ENCODE data around the gene PREX1.
"Not testable (repeated sequence)": the region's sequence is repeated elsewhere in the genome, so short reads cannot be mapped to it uniquely, and the experiment has no call there.

PREX1 gene

GRCh38 chr20:48846516-48847492, 19.0 kb upstream of the PREX1 start:
- DNase-seq: peak; percentile 34

- peak; percentile 58 for DNase-seq
Measured at GRCh38 chr20:48845721-48846306, 18.0 kb upstream of the PREX1 start.

GRCh38 chr20:48844996-48845395, 17.2 kb upstream of the PREX1 start:
- peak; percentile 43 for DNase-seq

DNA sequence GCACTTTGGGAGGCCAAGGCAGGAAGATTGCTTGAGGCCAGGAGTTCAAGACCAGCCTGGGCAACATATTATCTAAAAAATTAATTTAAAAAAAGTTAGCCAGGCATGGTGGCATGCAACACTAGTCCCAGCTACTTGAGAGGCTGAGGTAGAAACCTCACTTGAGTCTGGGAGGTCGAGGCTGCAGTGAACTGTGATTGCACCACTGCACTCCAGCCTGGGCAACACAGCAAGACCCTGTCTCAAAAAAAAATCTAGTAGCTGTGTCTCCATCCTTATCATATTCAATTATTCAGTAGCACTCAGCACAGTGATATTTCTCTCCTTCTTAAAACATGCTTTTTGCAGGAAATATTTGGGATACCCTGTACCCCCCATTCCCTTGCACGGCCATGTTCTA, 16.1 kb upstream of the PREX1 start:
- not testable (repeated sequence) for DNase-seq

- no peak for DNase-seq
Measured at GRCh38 chr20:48843057-48843806, 15.4 kb upstream of the PREX1 start.

GRCh38 chr20:48841875-48842529, 14.2 kb upstream of the PREX1 start:
- DNase-seq: peak; percentile 94

DNA sequence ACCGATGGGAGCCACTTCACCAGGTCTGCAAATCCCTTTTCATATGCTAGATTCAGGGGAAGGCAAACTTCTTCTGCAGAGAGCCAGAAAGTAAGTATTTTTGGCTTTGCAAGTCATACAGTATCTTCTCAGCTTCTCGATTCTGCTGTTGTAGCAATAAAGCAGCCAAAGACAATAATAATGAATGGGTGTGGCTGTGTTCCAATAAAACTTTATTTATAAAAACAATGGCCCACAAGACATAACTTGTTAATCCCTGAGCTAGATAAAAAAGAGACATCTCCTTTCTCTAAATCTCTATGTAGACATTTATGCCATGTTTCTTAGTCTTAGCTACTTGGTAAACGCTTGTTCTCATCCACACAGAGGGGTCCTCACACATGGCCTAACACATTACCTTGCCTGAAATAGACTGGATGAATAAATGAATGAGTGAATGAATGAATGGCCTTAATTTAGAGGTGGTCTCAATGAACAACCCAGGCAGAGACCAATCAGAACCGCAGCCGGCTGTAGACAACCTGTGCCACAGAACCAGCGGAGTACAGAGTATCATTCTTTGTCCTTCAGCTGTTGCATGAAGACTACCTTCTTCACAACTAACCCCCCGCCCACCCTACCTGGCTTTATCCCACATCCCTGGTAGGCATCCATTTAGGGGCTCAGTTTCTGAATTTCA, 13.5 kb upstream of the PREX1 start:
- DNase-seq: peak; percentile 31

- no peak for DNase-seq
Measured at GRCh38 chr20:48839154-48839917, 11.5 kb upstream of the PREX1 start.

DNA sequence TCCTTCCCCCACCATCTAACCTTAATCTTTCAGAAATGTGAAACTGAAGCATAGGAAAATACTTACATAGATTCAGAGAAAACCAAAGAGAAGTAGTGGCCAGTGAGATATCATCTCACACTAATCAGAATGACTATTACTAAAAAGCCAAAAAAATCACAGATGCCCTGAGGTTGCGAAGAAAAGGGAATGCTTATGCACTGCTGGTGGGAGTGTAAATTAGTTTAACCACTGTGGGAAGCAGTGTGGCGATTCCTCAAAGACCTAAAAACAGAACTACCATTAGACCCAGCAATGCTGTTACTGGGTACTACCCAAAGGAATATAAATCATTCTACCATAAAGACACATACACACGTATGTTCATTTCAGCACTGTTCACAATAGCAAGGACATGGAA, 9.2 kb upstream of the PREX1 start:
- DNase-seq: no peak

DNA sequence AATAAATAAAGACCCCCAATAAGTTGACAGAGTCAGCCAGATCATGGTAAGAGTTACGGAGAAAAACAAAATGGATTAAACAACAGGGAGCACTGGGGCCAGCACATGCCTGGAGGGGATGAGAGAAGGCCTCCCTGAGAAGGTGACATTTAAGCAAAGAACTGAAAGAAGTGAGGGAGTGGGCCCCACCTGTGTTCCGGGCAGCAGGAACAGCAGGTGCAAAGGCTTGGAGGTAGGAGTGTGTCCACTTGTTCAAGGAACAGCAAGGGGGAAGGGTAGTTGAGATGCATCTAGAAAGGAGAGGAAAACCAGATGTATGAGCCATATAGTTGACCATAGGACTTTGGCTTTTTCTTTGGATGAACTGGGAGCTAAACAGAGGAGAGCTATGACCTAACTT, 7.6 kb upstream of the PREX1 start:
- no peak for DNase-seq

- no peak for DNase-seq
Measured at GRCh38 chr20:48834278-48834677, 6.5 kb upstream of the PREX1 start.

GRCh38 chr20:48832405-48832730, 4.6 kb upstream of the PREX1 start:
- DNase-seq: no peak

- peak; percentile 64 for DNase-seq
Measured at GRCh38 chr20:48831718-48832404, 4.1 kb upstream of the PREX1 start.

DNA sequence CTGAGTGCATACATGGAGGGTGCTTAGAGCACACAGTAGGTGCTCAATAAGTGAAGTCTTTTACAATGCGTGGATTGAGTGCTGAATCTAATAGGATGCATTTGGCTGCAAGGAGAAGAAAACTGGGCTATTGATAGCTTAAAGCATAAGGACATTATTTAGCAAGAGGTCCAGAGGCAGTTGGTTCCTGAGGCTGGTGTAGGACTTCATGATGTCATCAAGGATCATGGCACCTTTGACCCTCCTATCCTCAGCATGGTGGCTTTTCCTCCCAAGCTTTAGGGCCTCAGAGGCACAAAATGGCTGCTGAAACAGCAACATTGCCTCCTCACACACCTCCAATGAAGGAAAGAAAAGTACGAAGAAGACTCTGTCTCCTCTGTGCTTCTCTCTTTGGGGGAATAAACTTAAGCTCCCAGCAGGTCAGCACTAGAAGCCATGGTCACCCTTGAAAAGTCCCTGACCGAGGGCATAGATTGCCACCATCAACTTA, 3.1 kb upstream of the PREX1 start:
- no peak for DNase-seq

DNA sequence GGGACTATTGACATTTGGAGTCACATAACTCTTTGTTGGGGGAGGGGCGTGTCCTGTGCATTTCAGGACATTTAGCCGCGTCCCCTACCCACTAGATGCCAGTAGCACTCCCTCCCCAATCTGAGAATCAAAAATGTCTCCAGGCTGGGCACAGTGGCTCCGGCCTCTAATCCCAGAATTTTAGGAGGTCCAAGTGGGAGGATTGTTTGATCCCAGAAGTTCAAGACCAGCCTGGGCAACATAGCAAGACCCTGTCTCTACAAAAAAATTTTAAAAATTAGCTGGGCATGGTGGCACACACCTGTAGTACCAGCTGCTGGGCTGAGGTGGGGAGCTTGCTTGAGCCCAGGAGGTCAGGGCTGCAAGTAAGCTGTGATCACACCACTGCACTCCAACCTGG, 2.1 kb upstream of the PREX1 start:
- no peak for DNase-seq

GRCh38 chr20:48828734-48829460, 1.1 kb upstream of the PREX1 start:
- no peak for DNase-seq

- peak; percentile 49 for DNase-seq
Measured at GRCh38 chr20:48826883-48827771, 672 bp downstream of the PREX1 start.

GRCh38 chr20:48826480-48826879, 1.3 kb downstream of the PREX1 start:
- not testable (repeated sequence) for DNase-seq

GRCh38 chr20:48826069-48826468, 1.7 kb downstream of the PREX1 start:
- no peak for DNase-seq

Measured in fibroblast of skin of back (primary cell).